NT2/D1 (cell line): ENCODE results near the gene KLHL8.

Source experiments
- SUZ12 ChIP-seq: IDR thresholded peaks from 2 replicates; pipeline ENCODE4 v1.6.1; 2011; ENCODE audit not compliant: insufficient read length, insufficient read depth; ENCODE audit errors: extremely low read depth
- YY1 ChIP-seq: IDR thresholded peaks from 2 replicates; pipeline ENCODE4 v1.6.1; 2011; ENCODE audit not compliant: insufficient read length, insufficient read depth
- ZNF274 ChIP-seq: IDR thresholded peaks from 2 replicates; pipeline ENCODE4 v1.6.1; 2011; ENCODE audit warnings: mild to moderate bottlenecking, low read depth, low read length

- no peak for TF ChIP-seq YY1
- TF ChIP-seq ZNF274: no peak
- TF ChIP-seq SUZ12: no peak
Measured at GRCh38 chr4:87153078-87153870, 67.1 kb downstream of the KLHL8 start.
